BLaER1 (cell line): ENCODE results near the gene GPR155.
A peak's percentile ranks its signal among the peaks of the same experiment; 100 is the strongest.

Source experiments
- H3K27ac ChIP-seq: shearing (Covaris generic); formaldehyde crosslinking; 2 replicates; pipeline ENCODE4 v1.8.1; 2022
- H3K27me3 ChIP-seq: shearing (Covaris generic); formaldehyde crosslinking; 2 replicates; pipeline ENCODE4 v1.8.1; 2022
- H3K36me3 ChIP-seq: shearing (Covaris generic); formaldehyde crosslinking; 2 replicates; pipeline ENCODE4 v1.8.1; 2022
- H3K4me1 ChIP-seq: shearing (Covaris generic); formaldehyde crosslinking; 2 replicates; pipeline ENCODE4 v1.8.1; 2022
- H3K4me2 ChIP-seq: shearing (Covaris generic); formaldehyde crosslinking; 2 replicates; pipeline ENCODE4 v1.8.1; 2022
- H3K4me3 ChIP-seq: shearing (Covaris generic); formaldehyde crosslinking; 2 replicates; pipeline ENCODE4 v1.8.1; 2022
- H3K9ac ChIP-seq: shearing (Covaris generic); formaldehyde crosslinking; 2 replicates; pipeline ENCODE4 v1.8.1; 2022
- H3K9me3 ChIP-seq: shearing (Covaris generic); formaldehyde crosslinking; 2 replicates; pipeline ENCODE4 v1.8.1; 2022
- H4K20me1 ChIP-seq: shearing (Covaris generic); formaldehyde crosslinking; 2 replicates; pipeline ENCODE4 v1.8.1; 2022
- Cebpa-rat ChIP-seq: shearing (Covaris generic); IDR thresholded peaks from 2 replicates; pipeline ENCODE4 v1.8.1; 2022

The GPR155 gene

GRCh38 chr2:174486563-174487107 is at the start of gene GPR155:
Gene GPR155 (minus strand): TSS chr2:174487029. CDS start chr2:174481956, 5,073 bp downstream.
- Histone ChIP-seq H3K27me3 (peaks cover 15% of the 10 kb centered on the region), H4K20me1 (no peaks in the 10 kb centered on the region), H3K4me1 (peaks cover 42% of the 10 kb centered on the region), H3K27ac (peak within 1 kb of the TSS; percentile 78), H3K9me3 (no peaks in the 10 kb centered on the region), H3K4me3 (peak within 1 kb of the TSS; percentile 87), H3K4me2 (peak within 1 kb of the TSS; percentile 98), H3K36me3 (peaks cover 2% of the 10 kb centered on the region; the same call in 1 of the 2 replicates), H3K9ac (peak within 1 kb of the TSS; percentile 70)
- TF ChIP-seq Cebpa-rat: no peak

GRCh38 chr2:174535757-174536703 is 49.2 kb upstream of the GPR155 start:
- H3K4me1 ChIP-seq: peaks cover 17% of the 10 kb centered on the region

GRCh38 chr2:174535083-174535482 is 48.3 kb upstream of the GPR155 start:
- H3K9me3 ChIP-seq: no peaks in the 10 kb centered on the region
- H4K20me1 ChIP-seq: no peaks in the 10 kb centered on the region
- no peaks in the 10 kb centered on the region for H3K36me3 ChIP-seq
- no peak overlapping the region for H3K27ac ChIP-seq
- no peak overlapping the region for H3K4me2 ChIP-seq
- no peak overlapping the region for H3K9ac ChIP-seq
- H3K4me1 ChIP-seq: peaks cover 17% of the 10 kb centered on the region
- no peaks in the 10 kb centered on the region for H3K27me3 ChIP-seq
- H3K4me3 ChIP-seq: no peak overlapping the region
- TF ChIP-seq Cebpa-rat: no peak

More at GRCh38 chr2:174535757-174536703, 49.2 kb upstream of the GPR155 start:
- no peaks in the 10 kb centered on the region for H3K27me3 ChIP-seq
- no peaks in the 10 kb centered on the region for H4K20me1 ChIP-seq
- H3K36me3 ChIP-seq: no peaks in the 10 kb centered on the region
- no peak for TF ChIP-seq Cebpa-rat
- H3K9ac ChIP-seq: no peak overlapping the region
- H3K9me3 ChIP-seq: no peaks in the 10 kb centered on the region
- peak overlapping the region; percentile 60 for H3K4me2 ChIP-seq
- no peak overlapping the region for H3K27ac ChIP-seq
- H3K4me3 ChIP-seq: no peak overlapping the region

GRCh38 chr2:174529916-174530315 is 43.1 kb upstream of the GPR155 start:
- Histone ChIP-seq H3K4me1 (no peaks in the 10 kb centered on the region), H3K36me3 (no peaks in the 10 kb centered on the region), H3K9me3 (peaks cover 11% of the 10 kb centered on the region), H4K20me1 (no peaks in the 10 kb centered on the region), H3K4me2 (no peak overlapping the region), H3K9ac (no peak overlapping the region), H3K4me3 (no peak overlapping the region), H3K27ac (no peak overlapping the region), H3K27me3 (no peaks in the 10 kb centered on the region)
- no peak for TF ChIP-seq Cebpa-rat

GRCh38 chr2:174527959-174528358 is 41.1 kb upstream of the GPR155 start:
- Histone ChIP-seq H3K9ac (no peak overlapping the region), H3K4me3 (no peak overlapping the region), H3K36me3 (no peaks in the 10 kb centered on the region), H3K9me3 (peaks cover 11% of the 10 kb centered on the region), H3K4me2 (no peak overlapping the region), H4K20me1 (no peaks in the 10 kb centered on the region), H3K4me1 (peaks cover 5% of the 10 kb centered on the region; the same call in 1 of the 2 replicates), H3K27me3 (no peaks in the 10 kb centered on the region), H3K27ac (no peak overlapping the region)
- TF ChIP-seq Cebpa-rat: no peak

GRCh38 chr2:174527101-174527721 is 40.4 kb upstream of the GPR155 start:
- H3K9ac ChIP-seq: no peak overlapping the region
- H3K4me2 ChIP-seq: no peak overlapping the region
- H3K9me3 ChIP-seq: peaks cover 11% of the 10 kb centered on the region
- no peaks in the 10 kb centered on the region for H3K36me3 ChIP-seq
- H3K27me3 ChIP-seq: no peaks in the 10 kb centered on the region
- H3K4me3 ChIP-seq: no peak overlapping the region
- H3K27ac ChIP-seq: no peak overlapping the region
- no peak for TF ChIP-seq Cebpa-rat
- peaks cover 5% of the 10 kb centered on the region; the same call in 1 of the 2 replicates for H3K4me1 ChIP-seq
- H4K20me1 ChIP-seq: no peaks in the 10 kb centered on the region

- Histone ChIP-seq H3K9ac (no peak overlapping the region), H4K20me1 (no peaks in the 10 kb centered on the region), H3K27me3 (no peaks in the 10 kb centered on the region), H3K4me3 (no peak overlapping the region), H3K9me3 (peaks cover 11% of the 10 kb centered on the region), H3K4me2 (no peak overlapping the region), H3K27ac (no peak overlapping the region), H3K36me3 (no peaks in the 10 kb centered on the region), H3K4me1 (peaks cover 5% of the 10 kb centered on the region; the same call in 1 of the 2 replicates)
- TF ChIP-seq Cebpa-rat: no peak
Observed at GRCh38 chr2:174524527-174524926, 37.7 kb upstream of the GPR155 start.

GRCh38 chr2:174522553-174522952 is 35.7 kb upstream of the GPR155 start:
- Histone ChIP-seq H3K4me1 (peaks cover 5% of the 10 kb centered on the region; the same call in 1 of the 2 replicates), H3K27me3 (no peaks in the 10 kb centered on the region), H4K20me1 (no peaks in the 10 kb centered on the region)

GRCh38 chr2:174518395-174518794 is 31.6 kb upstream of the GPR155 start:
- Histone ChIP-seq H3K4me1 (no peaks in the 10 kb centered on the region), H3K27ac (no peak overlapping the region), H4K20me1 (no peaks in the 10 kb centered on the region), H3K9ac (no peak overlapping the region), H3K4me3 (no peak overlapping the region), H3K36me3 (no peaks in the 10 kb centered on the region), H3K9me3 (peaks cover 2% of the 10 kb centered on the region), H3K4me2 (no peak overlapping the region), H3K27me3 (no peaks in the 10 kb centered on the region)
- TF ChIP-seq Cebpa-rat: peak; percentile 20; the same call in 1 of the 2 replicates

More at GRCh38 chr2:174522553-174522952, 35.7 kb upstream of the GPR155 start:
- no peak for TF ChIP-seq Cebpa-rat
- Histone ChIP-seq H3K36me3 (no peaks in the 10 kb centered on the region), H3K4me3 (no peak overlapping the region), H3K4me2 (no peak overlapping the region), H3K9ac (no peak overlapping the region), H3K9me3 (peaks cover 4% of the 10 kb centered on the region; the same call in 1 of the 2 replicates), H3K27ac (no peak overlapping the region)
